ENCODE measurements around the gene FRZB.
"Not testable (repeated sequence)": the region's sequence is repeated elsewhere in the genome, so short reads cannot be mapped to it uniquely, and the experiment has no call there.

The FRZB gene

GRCh38 chr2:182893666-182894065 lies 27.2 kb upstream of the FRZB start:
- DNase-seq (ENCODE audit: low read depth, low spot score), result no peak
- CTCF ChIA-PET, result no interaction called here
- no peak for TF ChIP-seq CTCF (IDR thresholded peaks at IDR 0.05; ENCODE audit: insufficient read depth, low read length, missing control alignments)
- POLR2A ChIA-PET, result no interaction called here
- no peak overlapping the region for H3K4me3 ChIP-seq (ENCODE audit: low read depth, low read length)

GRCh38 chr2:182893035-182893434 lies 26.6 kb upstream of the FRZB start:
- CTCF ChIA-PET, POLR2A ChIA-PET: not testable (repeated sequence)

GRCh38 chr2:182891611-182892010 lies 25.2 kb upstream of the FRZB start:
- no peak for DNase-seq (ENCODE audit: low read depth, low spot score)
- no peak overlapping the region for H3K4me3 ChIP-seq (ENCODE audit: low read depth, low read length)
- no peak for TF ChIP-seq CTCF (IDR thresholded peaks at IDR 0.05; ENCODE audit: insufficient read depth, low read length, missing control alignments)
- ChIA-PET POLR2A (no interaction called here), CTCF (interaction anchor here (1.2 to 1.4 kb wide), 2 partner anchors 13 to 14 kb away, joined by 3 read pairs; no protein-coding TSS in a partner anchor)

More at GRCh38 chr2:182893035-182893434, 26.6 kb upstream of the FRZB start:
- not testable (repeated sequence) for DNase-seq (ENCODE audit: low read depth, low spot score); H3K4me3 ChIP-seq (ENCODE audit: low read depth, low read length)

- DNase-seq (ENCODE audit: low read depth, low spot score), result no peak
- POLR2A ChIA-PET, result no interaction called here
- no peak overlapping the region for H3K4me3 ChIP-seq (ENCODE audit: low read depth, low read length)
- no peak for TF ChIP-seq CTCF (IDR thresholded peaks at IDR 0.05; ENCODE audit: insufficient read depth, low read length, missing control alignments)
- CTCF ChIA-PET, result interaction anchor here (1.4 kb wide), 1 partner anchor 14 kb away, joined by 3 read pairs; no protein-coding TSS in a partner anchor
These were observed 24.4 kb upstream of the FRZB start for GRCh38 chr2:182890773-182891378.

GRCh38 chr2:182890305-182890704 lies 23.9 kb upstream of the FRZB start:
- ChIA-PET POLR2A (no interaction called here), CTCF (no interaction called here)
- no peak overlapping the region for H3K4me3 ChIP-seq (ENCODE audit: low read depth, low read length)
- no peak for DNase-seq (ENCODE audit: low read depth, low spot score)
- TF ChIP-seq CTCF (IDR thresholded peaks at IDR 0.05; ENCODE audit: insufficient read depth, low read length, missing control alignments), result no peak

- ChIA-PET POLR2A (no interaction called here), CTCF (interaction anchor here (0.6 kb wide), 1 partner anchor 16 kb away, joined by 4 read pairs; no protein-coding TSS in a partner anchor)
- no peak for TF ChIP-seq CTCF (IDR thresholded peaks at IDR 0.05; ENCODE audit: insufficient read depth, low read length, missing control alignments)
- no peak overlapping the region for H3K4me3 ChIP-seq (ENCODE audit: low read depth, low read length)
- no peak for DNase-seq (ENCODE audit: low read depth, low spot score)
These were observed 21.4 kb upstream of the FRZB start for GRCh38 chr2:182887753-182888415.

- CTCF ChIA-PET, result no interaction called here
- no peak overlapping the region for H3K4me3 ChIP-seq (ENCODE audit: low read depth, low read length)
- TF ChIP-seq CTCF (IDR thresholded peaks at IDR 0.05; ENCODE audit: insufficient read depth, low read length, missing control alignments), result no peak
- DNase-seq (ENCODE audit: low read depth, low spot score), result no peak
- POLR2A ChIA-PET, result no interaction called here
These were observed 20.7 kb upstream of the FRZB start for GRCh38 chr2:182887093-182887492.
